Chondrocyte (in vitro differentiated cells): ENCODE data around the gene CRB2. TPM values are rescaled to one million over a fixed set of nuclear protein-coding genes. Genes with fewer than 3 reads are reported as not detected.

Experiments
- DNase-seq: peaks from one replicate; pipeline ENCODE4 v3.0.0; 2021; ENCODE audit warnings: mixed read lengths, low spot score
- H3K27ac Mint-ChIP-seq: one replicate; pipeline ENCODE4 v1.8.0; 2021; ENCODE audit warnings: mild to moderate bottlenecking, moderate library complexity, mixed read lengths; ENCODE audit not compliant: unreplicated experiment
- H3K27me3 Mint-ChIP-seq: 2 replicates; pipeline ENCODE4 v1.8.0; 2021; ENCODE audit warnings: low read depth, mixed read lengths
- H3K36me3 Mint-ChIP-seq: 2 replicates; pipeline ENCODE4 v1.8.0; 2021; ENCODE audit warnings: low read depth, mixed read lengths
- H3K4me1 Mint-ChIP-seq: 2 replicates; pipeline ENCODE4 v1.8.0; 2021; ENCODE audit warnings: low read depth, mild to moderate bottlenecking, mixed read lengths
- H3K4me3 Mint-ChIP-seq: one replicate; pipeline ENCODE4 v1.8.0; 2021; ENCODE audit warnings: mild to moderate bottlenecking, moderate library complexity, mixed read lengths; ENCODE audit not compliant: unreplicated experiment
- H3K9me3 Mint-ChIP-seq: 2 replicates; pipeline ENCODE4 v1.8.0; 2021; ENCODE audit warnings: low read depth, mixed read lengths
- CTCF ChIP-seq: fragments of 200-600 bp; sonication (generic); IDR thresholded peaks from 2 replicates; pipeline ENCODE4 v1.5.0; 2021; ENCODE audit warnings: antibody characterized with exemption, mild to moderate bottlenecking, moderate library complexity
- total RNA-seq: library from RNA; stranded (reverse); gene quantifications from 3 replicates; pipeline ENCODE4 v1.2.1, GENCODE V29; 2021

CRB2 gene
- total RNA-seq, 1 donor from 2014 or later = 0.07 TPM

DNA sequence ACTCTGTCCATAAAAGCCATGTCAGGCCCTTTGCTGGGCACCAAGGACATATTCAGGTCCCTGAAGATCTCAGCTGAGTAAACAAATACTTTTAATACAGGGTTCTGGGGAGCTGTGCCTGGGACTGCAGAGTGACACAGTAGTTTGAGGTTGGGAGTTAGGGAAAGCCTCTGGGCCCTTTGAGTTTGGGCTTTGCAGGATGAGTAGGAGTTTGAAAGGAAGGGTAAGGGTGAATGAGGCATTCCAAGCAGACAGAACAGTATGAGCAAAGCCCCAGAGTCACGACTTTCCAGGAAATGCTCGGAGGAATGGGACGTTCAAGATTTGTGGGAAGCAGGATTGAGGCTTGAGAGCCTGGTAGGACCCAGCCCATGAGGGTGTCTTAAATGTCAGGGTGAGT lies 13.3 kb downstream of the CRB2 start:
- no peaks in the 10 kb centered on the region for H3K36me3 Mint-ChIP-seq
- no peak for TF ChIP-seq CTCF
- H3K9me3 Mint-ChIP-seq = no peaks in the 10 kb centered on the region
- H3K27me3 Mint-ChIP-seq = peaks cover 13% of the 10 kb centered on the region
- no peak overlapping the region for H3K4me3 Mint-ChIP-seq
- H3K4me1 Mint-ChIP-seq = peaks cover 35% of the 10 kb centered on the region
- H3K27ac Mint-ChIP-seq = no peak overlapping the region
- DNase-seq = no peak

GRCh38 chr9:123370108-123370507 lies 14.1 kb downstream of the CRB2 start:
- Mint-ChIP-seq H3K36me3 (no peaks in the 10 kb centered on the region), H3K27ac (no peak overlapping the region), H3K27me3 (peaks cover 13% of the 10 kb centered on the region), H3K4me3 (no peak overlapping the region), H3K9me3 (no peaks in the 10 kb centered on the region), H3K4me1 (peaks cover 30% of the 10 kb centered on the region)
- no peak for DNase-seq
- TF ChIP-seq CTCF = no peak

DNA sequence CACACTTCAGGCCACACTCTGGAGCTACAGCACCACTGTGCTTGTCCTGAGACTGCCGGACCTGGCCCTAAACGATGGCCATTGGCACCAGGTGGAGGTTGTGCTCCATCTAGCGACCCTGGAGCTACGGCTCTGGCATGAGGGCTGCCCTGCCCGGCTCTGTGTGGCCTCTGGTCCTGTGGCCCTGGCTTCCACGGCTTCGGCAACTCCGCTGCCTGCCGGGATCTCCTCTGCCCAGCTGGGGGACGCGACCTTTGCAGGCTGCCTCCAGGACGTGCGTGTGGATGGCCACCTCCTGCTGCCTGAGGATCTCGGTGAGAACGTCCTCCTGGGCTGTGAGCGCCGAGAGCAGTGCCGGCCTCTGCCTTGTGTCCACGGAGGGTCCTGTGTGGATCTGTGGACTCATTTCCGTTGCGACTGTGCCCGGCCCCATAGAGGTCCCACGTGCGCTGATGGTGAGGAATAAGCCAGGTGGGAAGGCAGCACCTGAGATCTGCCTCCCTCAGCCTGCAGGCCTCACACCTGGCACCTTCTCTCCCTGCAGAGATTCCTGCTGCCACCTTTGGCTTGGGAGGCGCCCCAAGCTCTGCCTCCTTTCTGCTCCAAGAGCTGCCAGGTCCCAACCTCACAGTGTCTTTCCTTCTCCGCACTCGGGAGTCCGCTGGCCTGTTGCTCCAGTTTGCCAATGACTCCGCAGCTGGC lies 14.7 kb downstream of the CRB2 start:
- no peak overlapping the region for H3K4me3 Mint-ChIP-seq
- no peaks in the 10 kb centered on the region for H3K36me3 Mint-ChIP-seq
- DNase-seq = no peak
- no peak overlapping the region for H3K27ac Mint-ChIP-seq
- H3K27me3 Mint-ChIP-seq = peaks cover 13% of the 10 kb centered on the region
- no peak for TF ChIP-seq CTCF
- peaks cover 28% of the 10 kb centered on the region for H3K4me1 Mint-ChIP-seq
- H3K9me3 Mint-ChIP-seq = no peaks in the 10 kb centered on the region

DNA sequence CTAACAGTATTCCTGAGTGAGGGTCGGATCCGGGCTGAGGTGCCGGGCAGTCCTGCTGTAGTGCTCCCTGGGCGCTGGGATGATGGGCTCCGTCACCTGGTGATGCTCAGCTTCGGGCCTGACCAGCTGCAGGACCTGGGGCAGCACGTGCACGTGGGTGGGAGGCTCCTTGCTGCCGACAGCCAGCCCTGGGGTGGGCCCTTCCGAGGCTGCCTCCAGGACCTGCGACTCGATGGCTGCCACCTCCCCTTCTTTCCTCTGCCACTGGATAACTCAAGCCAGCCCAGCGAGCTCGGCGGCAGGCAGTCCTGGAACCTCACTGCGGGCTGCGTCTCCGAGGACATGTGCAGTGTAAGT lies 15.2 kb downstream of the CRB2 start:
- no peak overlapping the region for H3K27ac Mint-ChIP-seq
- H3K9me3 Mint-ChIP-seq = no peaks in the 10 kb centered on the region
- peaks cover 13% of the 10 kb centered on the region for H3K27me3 Mint-ChIP-seq
- TF ChIP-seq CTCF = no peak
- H3K36me3 Mint-ChIP-seq = no peaks in the 10 kb centered on the region
- no peak for DNase-seq
- H3K4me3 Mint-ChIP-seq = no peak overlapping the region
- peaks cover 32% of the 10 kb centered on the region for H3K4me1 Mint-ChIP-seq

- Mint-ChIP-seq H3K27me3 (peaks cover 13% of the 10 kb centered on the region), H3K4me3 (no peak overlapping the region)
Measured at GRCh38 chr9:123371805-123372590, 16.0 kb downstream of the CRB2 start.

More at GRCh38 chr9:123371805-123372590, 16.0 kb downstream of the CRB2 start:
- DNase-seq = no peak
- H3K27ac Mint-ChIP-seq = no peak overlapping the region
- no peaks in the 10 kb centered on the region for H3K9me3 Mint-ChIP-seq
- peaks cover 35% of the 10 kb centered on the region for H3K4me1 Mint-ChIP-seq
- TF ChIP-seq CTCF = no peak
- H3K36me3 Mint-ChIP-seq = no peaks in the 10 kb centered on the region
